HAP-1 (cell line): Measurements from ENCODE around the gene ZNF680.

Experiments
- DNase-seq, 2 experiments: peaks; one replicate each; pipeline ENCODE4 v3.0.0-alpha.2; 2016 to 2020; ENCODE audit warnings: low spot score in 2 of 2
- H3K27me3 ChIP-seq: fragments of 250-450 bp; sonication (Bioruptor Pico); 2 replicates; pipeline ENCODE4 v1.5.1; 2020; ENCODE audit warnings: low read depth, mild to moderate bottlenecking, moderate library complexity
- H3K36me3 ChIP-seq: fragments of 250-450 bp; sonication (Bioruptor Pico); replicated peaks from 2 replicates; pipeline ENCODE4 v1.5.1; 2020; ENCODE audit warnings: mild to moderate bottlenecking
- H3K4me1 ChIP-seq: fragments of 250-450 bp; sonication (Bioruptor Pico); 2 replicates; pipeline ENCODE4 v1.5.1; 2020; ENCODE audit warnings: mild to moderate bottlenecking
- H3K4me3 ChIP-seq: fragments of 250-450 bp; sonication (Bioruptor Pico); 2 replicates; pipeline ENCODE4 v1.5.1; 2020; ENCODE audit warnings: mild to moderate bottlenecking, moderate library complexity
- H3K9me3 ChIP-seq: fragments of 250-450 bp; sonication (Bioruptor Pico); 2 replicates; pipeline ENCODE4 v1.5.1; 2020; ENCODE audit warnings: mild to moderate bottlenecking, moderate library complexity
- in situ Hi-C: fragments of 300-500 bp; cut with MboI; formaldehyde crosslinking; loops from 3 replicates; pipeline ENCODE4 v1.14.3; 2020; ENCODE audit warnings: low sequenced_read_pairs, inconsistent platforms, mixed read lengths

ZNF680 gene

GRCh38 chr7:64541438-64542359 lies 21.2 kb downstream of the ZNF680 start:
- in situ Hi-C loops, result no loop called here
- H3K4me1 ChIP-seq, result no peaks in the 10 kb centered on the region
- H3K9me3 ChIP-seq, result no peaks in the 10 kb centered on the region
- H3K4me3 ChIP-seq, result no peak overlapping the region
- H3K27me3 ChIP-seq, result no peaks in the 10 kb centered on the region
- peaks cover 26% of the 10 kb centered on the region for H3K36me3 ChIP-seq
- DNase-seq, result no peak

- no peak for DNase-seq
- in situ Hi-C loops, result no loop called here
- no peaks in the 10 kb centered on the region; the same call in 1 of the 2 replicates for H3K9me3 ChIP-seq
- no peak overlapping the region for H3K4me3 ChIP-seq
- no peaks in the 10 kb centered on the region for H3K27me3 ChIP-seq
- H3K36me3 ChIP-seq, result peaks cover 42% of the 10 kb centered on the region
- H3K4me1 ChIP-seq, result no peaks in the 10 kb centered on the region
Measured at GRCh38 chr7:64533756-64534155, 29.1 kb downstream of the ZNF680 start.

DNA sequence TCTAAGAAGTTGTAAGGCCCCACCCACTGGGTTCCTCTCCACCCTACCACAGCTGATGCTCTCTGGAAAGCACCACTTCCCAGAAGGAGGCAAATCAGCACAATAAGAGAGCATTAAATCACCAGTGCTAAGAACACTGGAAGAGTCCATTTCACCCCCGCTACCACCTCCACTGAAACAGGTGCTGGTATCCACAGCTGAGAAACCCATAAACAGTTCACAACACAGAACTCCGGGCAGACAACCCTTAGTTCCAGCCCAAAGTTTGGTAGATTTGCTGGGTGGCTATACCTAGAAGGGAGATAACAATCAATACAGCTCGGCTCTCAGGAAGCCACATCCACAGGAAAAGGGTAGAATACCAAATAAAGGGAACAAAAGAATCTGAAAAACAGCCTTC lies 34.1 kb downstream of the ZNF680 start:
- no peak overlapping the region for H3K4me3 ChIP-seq
- H3K36me3 ChIP-seq, result peaks cover 38% of the 10 kb centered on the region
- no peak for DNase-seq
- no peaks in the 10 kb centered on the region for H3K27me3 ChIP-seq
- in situ Hi-C loops, result no loop called here
- H3K4me1 ChIP-seq, result no peaks in the 10 kb centered on the region
- H3K9me3 ChIP-seq, result no peaks in the 10 kb centered on the region; the same call in 1 of the 2 replicates

- in situ Hi-C loops, result no loop called here
- H3K27me3 ChIP-seq, result no peaks in the 10 kb centered on the region
- peaks cover 18% of the 10 kb centered on the region for H3K36me3 ChIP-seq
- peaks cover 12% of the 10 kb centered on the region for H3K9me3 ChIP-seq
- no peak overlapping the region for H3K4me3 ChIP-seq
- no peaks in the 10 kb centered on the region for H3K4me1 ChIP-seq
- DNase-seq, result no peak
Measured at GRCh38 chr7:64521409-64521984, 41.4 kb downstream of the ZNF680 start.

DNA sequence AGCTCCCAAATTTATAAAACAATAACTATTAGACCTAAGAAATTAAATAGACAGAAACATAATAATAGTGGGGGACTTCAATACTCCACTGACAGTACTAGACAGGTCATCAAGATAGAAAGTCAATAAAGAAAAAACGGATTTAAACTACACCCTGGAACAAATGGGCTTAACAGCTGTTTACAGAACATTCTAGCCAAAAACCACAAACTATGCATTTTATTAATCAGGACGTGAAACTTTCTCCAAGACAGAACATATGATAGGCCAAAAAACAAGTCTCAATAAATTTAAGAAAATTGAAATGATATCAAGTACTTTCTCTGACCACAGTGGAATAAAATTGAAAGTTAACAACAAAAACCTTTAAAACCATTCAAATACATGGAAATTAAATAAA lies 46.4 kb downstream of the ZNF680 start:
- Histone ChIP-seq H3K27me3 (no peaks in the 10 kb centered on the region), H3K4me3 (no peak overlapping the region), H3K4me1 (no peaks in the 10 kb centered on the region), H3K9me3 (peaks cover 16% of the 10 kb centered on the region), H3K36me3 (peaks cover 9% of the 10 kb centered on the region)
- no peak for DNase-seq
- in situ Hi-C loops, result no loop called here

GRCh38 chr7:64515781-64516180 lies 47.1 kb downstream of the ZNF680 start:
- no peaks in the 10 kb centered on the region for H3K4me1 ChIP-seq
- H3K4me3 ChIP-seq, result no peak overlapping the region
- no peak for DNase-seq
- peaks cover 12% of the 10 kb centered on the region for H3K9me3 ChIP-seq
- no peaks in the 10 kb centered on the region for H3K27me3 ChIP-seq
- in situ Hi-C loops, result no loop called here
- peaks cover 4% of the 10 kb centered on the region; the same call in 1 of the 2 replicates for H3K36me3 ChIP-seq

DNA sequence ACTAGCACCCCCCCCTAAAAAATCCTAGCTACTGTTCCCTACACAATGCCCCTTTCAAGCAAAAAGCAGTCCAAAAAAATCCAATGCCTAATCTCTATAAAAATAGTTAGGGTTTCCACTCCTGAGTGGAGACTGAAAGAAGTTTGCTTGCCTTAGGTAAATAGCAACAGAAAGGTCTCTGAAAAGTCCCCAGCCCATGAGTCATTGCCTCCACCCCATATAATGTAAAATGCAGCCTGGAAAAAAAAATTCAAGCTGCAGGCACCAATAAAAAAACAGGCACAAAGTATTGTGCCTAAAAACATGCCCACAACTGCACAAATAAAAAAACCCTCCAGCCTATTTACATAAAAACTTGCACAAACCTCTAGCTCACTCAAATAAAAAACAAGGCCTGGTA lies 47.5 kb downstream of the ZNF680 start:
- in situ Hi-C loops, result no loop called here
- H3K27me3 ChIP-seq, result no peaks in the 10 kb centered on the region
- H3K36me3 ChIP-seq, result peaks cover 4% of the 10 kb centered on the region; the same call in 1 of the 2 replicates
- no peak overlapping the region for H3K4me3 ChIP-seq
- no peak for DNase-seq
- peaks cover 12% of the 10 kb centered on the region for H3K9me3 ChIP-seq
- H3K4me1 ChIP-seq, result no peaks in the 10 kb centered on the region

- Histone ChIP-seq H3K36me3 (peaks cover 4% of the 10 kb centered on the region; the same call in 1 of the 2 replicates), H3K27me3 (no peaks in the 10 kb centered on the region), H3K9me3 (peaks cover 4% of the 10 kb centered on the region; the same call in 1 of the 2 replicates), H3K4me3 (no peak overlapping the region), H3K4me1 (no peaks in the 10 kb centered on the region)
- DNase-seq, result no peak
- in situ Hi-C loops, result no loop called here
Measured at GRCh38 chr7:64509583-64509982, 53.3 kb downstream of the ZNF680 start.

GRCh38 chr7:64504581-64505120 lies 58.2 kb downstream of the ZNF680 start:
- in situ Hi-C loops, result no loop called here
- no peaks in the 10 kb centered on the region for H3K9me3 ChIP-seq
- H3K36me3 ChIP-seq, result no peaks in the 10 kb centered on the region

DNA sequence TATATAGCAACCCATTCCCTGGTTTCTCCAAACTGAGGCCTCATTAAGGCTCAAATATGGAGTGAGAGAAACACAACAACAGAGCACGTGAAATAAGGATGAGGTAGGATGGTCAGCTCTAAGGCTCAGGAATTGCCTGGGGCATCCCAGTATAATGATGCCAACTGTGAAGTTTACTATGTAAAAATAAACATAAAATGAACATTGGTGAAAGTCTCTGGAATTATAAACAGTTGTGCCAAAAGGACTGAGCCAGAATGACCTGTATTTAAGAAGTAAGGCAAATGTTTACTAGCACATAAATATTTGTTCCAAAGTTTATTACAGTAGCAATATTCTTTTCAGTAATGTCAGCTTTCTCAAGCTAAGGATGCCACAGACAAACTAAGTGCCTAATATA lies 64.6 kb downstream of the ZNF680 start:
- Histone ChIP-seq H3K27me3 (no peaks in the 10 kb centered on the region), H3K4me3 (no peak overlapping the region), H3K4me1 (no peaks in the 10 kb centered on the region), H3K36me3 (no peaks in the 10 kb centered on the region), H3K9me3 (no peaks in the 10 kb centered on the region)
- DNase-seq, result no peak
- in situ Hi-C loops, result no loop called here

More at GRCh38 chr7:64504581-64505120, 58.2 kb downstream of the ZNF680 start:
- DNase-seq, result no peak
- Histone ChIP-seq H3K4me3 (no peak overlapping the region), H3K4me1 (no peaks in the 10 kb centered on the region), H3K27me3 (no peaks in the 10 kb centered on the region)

- no peak for DNase-seq
- Histone ChIP-seq H3K36me3 (no peaks in the 10 kb centered on the region), H3K9me3 (no peaks in the 10 kb centered on the region), H3K4me3 (no peak overlapping the region), H3K4me1 (no peaks in the 10 kb centered on the region), H3K27me3 (no peaks in the 10 kb centered on the region)
- in situ Hi-C loops, result no loop called here
Measured at GRCh38 chr7:64494912-64495461, 67.9 kb downstream of the ZNF680 start.

- no peak overlapping the region for H3K4me3 ChIP-seq
- in situ Hi-C loops, result no loop called here
Measured at GRCh38 chr7:64485623-64486022, 77.2 kb downstream of the ZNF680 start.

More at GRCh38 chr7:64485623-64486022, 77.2 kb downstream of the ZNF680 start:
- Histone ChIP-seq H3K9me3 (no peaks in the 10 kb centered on the region), H3K4me1 (no peaks in the 10 kb centered on the region), H3K27me3 (no peaks in the 10 kb centered on the region), H3K36me3 (no peaks in the 10 kb centered on the region)
- no peak for DNase-seq
